Body of pancreas (tissue), 4 donors: ENCODE data around the gene KIF16B.

Experiments
- POLR2A ChIP-seq, 3 donors: fragments of 450-650 bp; IDR thresholded peaks; one replicate each; pipeline ENCODE4 v1.6.1; 2016; ENCODE audit warnings: antibody characterized with exemption in 3 of 3, mild to moderate bottlenecking in 2 of 3
- TF ChIP-seq, protein P1 (sequence below), 7 experiments: fragments of 450-650 bp in 4 of 7; fragments of 200-600 bp in 3 of 7; sonication (generic) in 3 of 7; IDR thresholded peaks; one replicate each; pipeline ENCODE4 v1.5.1; 2016 to 2019; ENCODE audit warnings: antibody characterized with exemption in 7 of 7

DNA sequence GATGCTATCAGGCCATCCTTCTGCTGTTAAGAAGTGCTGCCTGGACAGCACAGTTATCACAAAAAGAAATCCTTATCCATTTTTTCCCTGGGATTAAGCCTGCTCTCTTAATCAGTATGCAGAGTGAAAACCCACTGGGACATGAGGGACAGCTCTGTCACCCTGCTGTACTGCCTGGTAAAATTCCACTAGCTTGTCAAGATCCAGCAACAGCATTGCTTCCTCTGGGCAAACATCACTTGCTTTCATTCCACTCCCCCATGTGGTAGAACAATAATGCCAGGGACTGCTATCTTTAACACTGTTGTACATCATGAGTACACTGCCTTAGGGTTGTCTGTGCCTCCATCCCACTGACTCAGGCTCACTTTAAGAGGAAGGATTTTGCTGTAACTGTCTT is 331.3 kb downstream of the KIF16B start:
- TF ChIP-seq POLR2A (IDR thresholded peaks at IDR 0.05) = no peak
- TF ChIP-seq, protein P1, sequence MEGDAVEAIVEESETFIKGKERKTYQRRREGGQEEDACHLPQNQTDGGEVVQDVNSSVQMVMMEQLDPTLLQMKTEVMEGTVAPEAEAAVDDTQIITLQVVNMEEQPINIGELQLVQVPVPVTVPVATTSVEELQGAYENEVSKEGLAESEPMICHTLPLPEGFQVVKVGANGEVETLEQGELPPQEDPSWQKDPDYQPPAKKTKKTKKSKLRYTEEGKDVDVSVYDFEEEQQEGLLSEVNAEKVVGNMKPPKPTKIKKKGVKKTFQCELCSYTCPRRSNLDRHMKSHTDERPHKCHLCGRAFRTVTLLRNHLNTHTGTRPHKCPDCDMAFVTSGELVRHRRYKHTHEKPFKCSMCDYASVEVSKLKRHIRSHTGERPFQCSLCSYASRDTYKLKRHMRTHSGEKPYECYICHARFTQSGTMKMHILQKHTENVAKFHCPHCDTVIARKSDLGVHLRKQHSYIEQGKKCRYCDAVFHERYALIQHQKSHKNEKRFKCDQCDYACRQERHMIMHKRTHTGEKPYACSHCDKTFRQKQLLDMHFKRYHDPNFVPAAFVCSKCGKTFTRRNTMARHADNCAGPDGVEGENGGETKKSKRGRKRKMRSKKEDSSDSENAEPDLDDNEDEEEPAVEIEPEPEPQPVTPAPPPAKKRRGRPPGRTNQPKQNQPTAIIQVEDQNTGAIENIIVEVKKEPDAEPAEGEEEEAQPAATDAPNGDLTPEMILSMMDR (IDR thresholded peaks at IDR 0.05) = no peak
